ENCODE measurements around the gene PGLYRP4. TPM values are rescaled to one million over a fixed set of nuclear protein-coding genes. Genes with fewer than 3 reads are reported as not detected.

PGLYRP4 gene
- total RNA-seq, 1 experiment from 2014 or later = not detected

- TF ChIP-seq TCF7L2 (IDR thresholded peaks at IDR 0.05; ENCODE audit: low read depth, low read length) = no peak
- TF ChIP-seq POLR2AphosphoS5 (IDR thresholded peaks at IDR 0.05; ENCODE audit: low read depth, low read length) = no peak
- no peak for TF ChIP-seq REST (IDR thresholded peaks at IDR 0.05; ENCODE audit: insufficient read depth in 1 of 2, low read depth in 2 of 2, low read length in 1 of 2)
- TF ChIP-seq SIN3A (IDR thresholded peaks at IDR 0.05; ENCODE audit: borderline replicate concordance, insufficient read depth, low read depth, low read length) = no peak
- TF ChIP-seq, protein P1, sequence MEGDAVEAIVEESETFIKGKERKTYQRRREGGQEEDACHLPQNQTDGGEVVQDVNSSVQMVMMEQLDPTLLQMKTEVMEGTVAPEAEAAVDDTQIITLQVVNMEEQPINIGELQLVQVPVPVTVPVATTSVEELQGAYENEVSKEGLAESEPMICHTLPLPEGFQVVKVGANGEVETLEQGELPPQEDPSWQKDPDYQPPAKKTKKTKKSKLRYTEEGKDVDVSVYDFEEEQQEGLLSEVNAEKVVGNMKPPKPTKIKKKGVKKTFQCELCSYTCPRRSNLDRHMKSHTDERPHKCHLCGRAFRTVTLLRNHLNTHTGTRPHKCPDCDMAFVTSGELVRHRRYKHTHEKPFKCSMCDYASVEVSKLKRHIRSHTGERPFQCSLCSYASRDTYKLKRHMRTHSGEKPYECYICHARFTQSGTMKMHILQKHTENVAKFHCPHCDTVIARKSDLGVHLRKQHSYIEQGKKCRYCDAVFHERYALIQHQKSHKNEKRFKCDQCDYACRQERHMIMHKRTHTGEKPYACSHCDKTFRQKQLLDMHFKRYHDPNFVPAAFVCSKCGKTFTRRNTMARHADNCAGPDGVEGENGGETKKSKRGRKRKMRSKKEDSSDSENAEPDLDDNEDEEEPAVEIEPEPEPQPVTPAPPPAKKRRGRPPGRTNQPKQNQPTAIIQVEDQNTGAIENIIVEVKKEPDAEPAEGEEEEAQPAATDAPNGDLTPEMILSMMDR (IDR thresholded peaks at IDR 0.05) = peak; percentile 81
- ATAC-seq = peak; percentile 85
- no peaks in the 10 kb centered on the region for H3K36me3 ChIP-seq (ENCODE audit: control insufficient read depth, insufficient read depth, low read length)
- intact Hi-C loops (cut with micrococcal nuclease; ENCODE audit: unreplicated experiment) = no loop called here
- in situ Hi-C loops (cut with HindIII; ENCODE audit: low pct_unique_long_range_greater_than_20kb, low sequenced_read_pairs) = no loop called here
- H3K4me1 ChIP-seq (ENCODE audit: control insufficient read depth, insufficient read depth, low read length) = no peaks in the 10 kb centered on the region
- H3K27me3 ChIP-seq (ENCODE audit: control insufficient read depth, insufficient read depth, low read length) = peaks cover 14% of the 10 kb centered on the region
- BruUV-seq (replicated peaks) = no TSS peak
- H3K4me3 ChIP-seq (ENCODE audit: low read depth in 2 of 2, low read length in 2 of 2) = no peak overlapping the region
- no peaks in the 10 kb centered on the region for H3K9me3 ChIP-seq (ENCODE audit: control insufficient read depth, insufficient read depth, low read depth, low read length)
- no peak overlapping the region for H3K27ac ChIP-seq (ENCODE audit: low read length)
- DNase-seq (ENCODE audit: low read depth, low spot score) = peak; percentile 15
- CTCF ChIA-PET = interaction anchor here (0.6 to 0.7 kb wide), 2 partner anchors 67 to 553 kb away, joined by 3 to 7 read pairs; no protein-coding TSS in a partner anchor
- POLR2A ChIA-PET = interaction anchor here (0.7 kb wide), 1 partner anchor 1100 kb away, joined by 5 read pairs; no protein-coding TSS in a partner anchor
These were observed 59.9 kb downstream of the PGLYRP4 start for GRCh38 chr1:153288634-153289275.

Other genes starting within 250 kb of the PGLYRP4 start
- not detected for gene SPRR2F, start 235.3 kb downstream of the PGLYRP4 start, total RNA-seq (2021; ENCODE audit: unreplicated experiment)
- gene SPRR2G, start 198.0 kb downstream of the PGLYRP4 start, total RNA-seq (2021; ENCODE audit: unreplicated experiment) = not detected
- not detected for gene LELP1, start 145.4 kb downstream of the PGLYRP4 start, total RNA-seq (2021; ENCODE audit: unreplicated experiment)
- gene PRR9, start 131.3 kb downstream of the PGLYRP4 start, total RNA-seq (2021; ENCODE audit: unreplicated experiment) = not detected
- gene LORICRIN, start 89.2 kb downstream of the PGLYRP4 start, total RNA-seq (2021; ENCODE audit: unreplicated experiment) = not detected
- not detected for gene PGLYRP3, start 35.9 kb downstream of the PGLYRP4 start, total RNA-seq (2021; ENCODE audit: unreplicated experiment)
- gene S100A9, start 9.0 kb upstream of the PGLYRP4 start, total RNA-seq (2021; ENCODE audit: unreplicated experiment) = 0.44 TPM
- gene S100A12, start 26.8 kb upstream of the PGLYRP4 start, total RNA-seq (2021; ENCODE audit: unreplicated experiment) = not detected
- not detected for gene S100A8, start 42.2 kb upstream of the PGLYRP4 start, total RNA-seq (2021; ENCODE audit: unreplicated experiment)
- not detected for gene S100A7A, start 67.7 kb upstream of the PGLYRP4 start, total RNA-seq (2021; ENCODE audit: unreplicated experiment)
- gene S100A7, start 111.8 kb upstream of the PGLYRP4 start, total RNA-seq (2021; ENCODE audit: unreplicated experiment) = not detected
- gene S100A6, start 187.2 kb upstream of the PGLYRP4 start, total RNA-seq (2021; ENCODE audit: unreplicated experiment) = 1,986 TPM
- 0.72 TPM for gene S100A5, start 192.1 kb upstream of the PGLYRP4 start, total RNA-seq (2021; ENCODE audit: unreplicated experiment)
- gene S100A4, start 197.0 kb upstream of the PGLYRP4 start, total RNA-seq (2021; ENCODE audit: unreplicated experiment) = 773 TPM
- gene S100A3, start 200.4 kb upstream of the PGLYRP4 start, total RNA-seq (2021; ENCODE audit: unreplicated experiment) = 12.0 TPM
- gene S100A2, start 217.0 kb upstream of the PGLYRP4 start, total RNA-seq (2021; ENCODE audit: unreplicated experiment) = 6.2 TPM

All from Panc1 (cell line).